ENCODE data around the gene MS4A10. TPM values are rescaled to one million over a fixed set of nuclear protein-coding genes. Genes with fewer than 3 reads are reported as not detected.

MS4A10 gene
- total RNA-seq, 6 experiments from 2014 or later, result not detected

- no peak overlapping the region for H3K27ac Mint-ChIP-seq
- H3K4me1 Mint-ChIP-seq (ENCODE audit: low read depth), result peaks cover 45% of the 10 kb centered on the region
- peaks cover 12% of the 10 kb centered on the region for H3K27me3 Mint-ChIP-seq (ENCODE audit: insufficient read depth)
- H3K4me3 Mint-ChIP-seq, result no peak overlapping the region
- no peaks in the 10 kb centered on the region for H3K36me3 Mint-ChIP-seq (ENCODE audit: low read depth)
- DNase-seq, result no peak
- H3K9me3 Mint-ChIP-seq, result no peaks in the 10 kb centered on the region
- no peak for TF ChIP-seq CTCF (IDR thresholded peaks at IDR 0.05)
Measured at GRCh38 chr11:60836866-60837515, 51.9 kb downstream of the MS4A10 start.

- Mint-ChIP-seq H3K4me3 (no peak overlapping the region), H3K4me1 (ENCODE audit: low read depth) (peaks cover 40% of the 10 kb centered on the region), H3K27me3 (ENCODE audit: insufficient read depth) (peaks cover 12% of the 10 kb centered on the region), H3K36me3 (ENCODE audit: low read depth) (no peaks in the 10 kb centered on the region), H3K9me3 (no peaks in the 10 kb centered on the region), H3K27ac (no peak overlapping the region)
- DNase-seq, result no peak
- TF ChIP-seq CTCF (IDR thresholded peaks at IDR 0.05), result peak; percentile 57
Measured at GRCh38 chr11:60838132-60838531, 53.0 kb downstream of the MS4A10 start.

GRCh38 chr11:60840470-60841430 is 55.6 kb downstream of the MS4A10 start:
- peaks cover 54% of the 10 kb centered on the region for H3K4me1 Mint-ChIP-seq (ENCODE audit: low read depth)
- peak overlapping the region; percentile 97 for H3K4me3 Mint-ChIP-seq

GRCh38 chr11:60841797-60842667 is 56.9 kb downstream of the MS4A10 start, which contains the start of gene CCDC86:
TSS of gene CCDC86 (plus strand) at chr11:60842113. CDS start at chr11:60842125, 12 bp downstream.
- Mint-ChIP-seq H3K36me3 (ENCODE audit: low read depth) (peaks cover 6% of the 10 kb centered on the region), H3K27me3 (ENCODE audit: insufficient read depth) (peaks cover 13% of the 10 kb centered on the region; the same call in 1 of the 2 replicates), H3K4me3 (peak within 1 kb of the TSS; percentile 97), H3K9me3 (no peaks in the 10 kb centered on the region), H3K27ac (peak within 1 kb of the TSS; percentile 86), H3K4me1 (ENCODE audit: low read depth) (peaks cover 49% of the 10 kb centered on the region)
- TF ChIP-seq CTCF (IDR thresholded peaks at IDR 0.05), result no peak
- DNase-seq, result peak; percentile 94

More at GRCh38 chr11:60840470-60841430, 55.6 kb downstream of the MS4A10 start:
- peak; percentile 75 for DNase-seq
- peaks cover 6% of the 10 kb centered on the region for H3K36me3 Mint-ChIP-seq (ENCODE audit: low read depth)
- H3K27ac Mint-ChIP-seq, result peak overlapping the region; percentile 86
- no peak for TF ChIP-seq CTCF (IDR thresholded peaks at IDR 0.05)
- peaks cover 12% of the 10 kb centered on the region; the same call in 1 of the 2 replicates for H3K27me3 Mint-ChIP-seq (ENCODE audit: insufficient read depth)
- H3K9me3 Mint-ChIP-seq, result no peaks in the 10 kb centered on the region

All from HFFc6 (cell line).